GDM1 (cell line): Measurements from ENCODE around the gene FADS3.

Experiments used
- DNase-seq: peaks from one replicate; lab custom pipeline; 2025; lab: John Stamatoyannopoulos, UW

The FADS3 gene

GRCh38 chr11:61891331-61892084 lies at the start of gene FADS3:
Gene FADS3 (minus strand): TSS chr11:61891545. CDS start chr11:61891381, 164 bp downstream.
- DNase-seq = peak; percentile 28

- DNase-seq = no peak
Observed at GRCh38 chr11:61940466-61940865, 49.1 kb upstream of the FADS3 start.

GRCh38 chr11:61935861-61936260 lies 44.5 kb upstream of the FADS3 start:
- no peak for DNase-seq

- no peak for DNase-seq
Observed at GRCh38 chr11:61930933-61931332, 39.6 kb upstream of the FADS3 start.

- DNase-seq = no peak
Observed at GRCh38 chr11:61928606-61929005, 37.3 kb upstream of the FADS3 start.

GRCh38 chr11:61927501-61927900 lies 36.2 kb upstream of the FADS3 start:
- no peak for DNase-seq

GRCh38 chr11:61926235-61926634 lies 34.9 kb upstream of the FADS3 start:
- DNase-seq = no peak

GRCh38 chr11:61925736-61926135 lies 34.4 kb upstream of the FADS3 start:
- DNase-seq = no peak

GRCh38 chr11:61924064-61924455 lies 32.7 kb upstream of the FADS3 start:
- no peak for DNase-seq

- DNase-seq = no peak
Observed at GRCh38 chr11:61923166-61924063, 32.1 kb upstream of the FADS3 start.

- peak; percentile 74 for DNase-seq
Observed at GRCh38 chr11:61922539-61922938, 31.2 kb upstream of the FADS3 start.

GRCh38 chr11:61921446-61921845 lies 30.1 kb upstream of the FADS3 start:
- DNase-seq = no peak

- no peak for DNase-seq
Observed at GRCh38 chr11:61919705-61920631, 28.6 kb upstream of the FADS3 start.

GRCh38 chr11:61918938-61919704 lies 27.8 kb upstream of the FADS3 start:
- no peak for DNase-seq

- no peak for DNase-seq
Observed at GRCh38 chr11:61918251-61918937, 27.0 kb upstream of the FADS3 start.

- no peak for DNase-seq
Observed at GRCh38 chr11:61917334-61918109, 26.2 kb upstream of the FADS3 start, which contains the start of gene RAB3IL1. Gene RAB3IL1 (minus strand): TSS chr11:61917566. CDS start chr11:61917367, 199 bp downstream.

GRCh38 chr11:61916737-61917333 lies 25.5 kb upstream of the FADS3 start:
- no peak for DNase-seq

- DNase-seq = no peak
Observed at GRCh38 chr11:61914471-61915171, 23.3 kb upstream of the FADS3 start.
